Liver (tissue), 9 donors: ENCODE results near the gene GAPVD1. TPM values are rescaled to one million over a fixed set of nuclear protein-coding genes. Genes with fewer than 3 reads are reported as not detected.
"Not testable (repeated sequence)": the region's sequence is repeated elsewhere in the genome, so short reads cannot be mapped to it uniquely, and the experiment has no call there.

Source experiments
- DNase-seq: peaks from one replicate; pipeline ENCODE4 v3.0.0-alpha.2; 2017; ENCODE audit warnings: low spot score
- H3K27ac ChIP-seq, 2 donors: one replicate each; pipeline ENCODE4 v1.7.0; 2013; ENCODE audit warnings: inconsistent platforms in 2 of 2, low read length in 2 of 2, control low read depth in 1 of 2, low read depth in 1 of 2, mild to moderate bottlenecking in 1 of 2
- H3K27me3 ChIP-seq, 4 donors: one replicate each; pipeline versions ENCODE4 v1.6.1 to v1.7.0; 2013; ENCODE audit warnings: low read length in 3 of 4, inconsistent platforms in 1 of 4, mild to moderate bottlenecking in 1 of 4, moderate library complexity in 1 of 4; ENCODE audit not compliant: control insufficient read depth in 4 of 4, insufficient read depth in 4 of 4
- H3K36me3 ChIP-seq, 4 donors: one replicate each; pipeline versions ENCODE4 v1.6.1 to v1.7.0; 2013; ENCODE audit warnings: low read length in 3 of 4, mild to moderate bottlenecking in 3 of 4, low read depth in 1 of 4, moderate library complexity in 1 of 4; ENCODE audit not compliant: control insufficient read depth in 4 of 4, insufficient read depth in 3 of 4
- H3K4me1 ChIP-seq, 4 donors: one replicate each; pipeline versions ENCODE4 v1.6.1 to v1.7.0; 2013; ENCODE audit warnings: low read length in 3 of 4, mild to moderate bottlenecking in 3 of 4, moderate library complexity in 1 of 4; ENCODE audit not compliant: control insufficient read depth in 4 of 4, insufficient read depth in 4 of 4
- H3K4me3 ChIP-seq, 3 donors: one replicate each; pipeline versions ENCODE4 v1.6.1 to v1.7.0; 2013; ENCODE audit warnings: low read length in 3 of 3, control low read depth in 1 of 3, low read depth in 1 of 3, mild to moderate bottlenecking in 1 of 3
- H3K9ac ChIP-seq, 2 donors: one replicate each; pipeline ENCODE4 v1.7.0; 2013; ENCODE audit warnings: low read length in 2 of 2, mild to moderate bottlenecking in 2 of 2, moderate library complexity in 2 of 2, control low read depth in 1 of 2, low read depth in 1 of 2
- H3K9me3 ChIP-seq, 4 donors: one replicate each; pipeline versions ENCODE4 v1.6.1 to v1.7.0; 2013; ENCODE audit warnings: low read length in 3 of 4; ENCODE audit not compliant: control insufficient read depth in 4 of 4
- EGR1 ChIP-seq, 2 donors: IDR thresholded peaks; 2 replicates each; pipeline ENCODE4 v1.6.1; 2016 to 2018; ENCODE audit warnings: antibody characterized with exemption in 2 of 2, low read depth in 2 of 2
- HNF4A ChIP-seq, 2 donors: conservative IDR thresholded peaks; 2 replicates each; pipeline ENCODE4 v1.6.1; 2016; ENCODE audit warnings: antibody characterized with exemption in 2 of 2, mild to moderate bottlenecking in 2 of 2
- HNF4G ChIP-seq: IDR thresholded peaks from 2 replicates; pipeline ENCODE4 v1.6.1; 2016; ENCODE audit warnings: antibody characterized with exemption
- RAD21 ChIP-seq, 2 donors: IDR thresholded peaks; 2 replicates each; pipeline ENCODE4 v1.6.1; 2016; ENCODE audit warnings: antibody characterized with exemption in 2 of 2, mild to moderate bottlenecking in 2 of 2
- WGBS: extraction: QIAGEN DNeasy Blood & Tissue Kit; methylation state at CpG from one replicate; pipeline ENCODE4 v1.1.7; 2013; 5-methylcytosine and 5-hydroxymethylcytosine counted together
- polyA plus RNA-seq, 2 donors: library from polyadenylated mRNA; stranded (reverse) in 1 of 2; unstranded in 1 of 2; fragments of 200-250 nt in 1 of 2; fragments of >200 nt in 1 of 2; fragmentation: Nextera tagmentation in 1 of 2; extraction: Ambion mirVana in 1 of 2; gene quantifications; one replicate each; pipeline versions ENCODE4 v1.2.1 to v1.2.3, GENCODE V29; 2013 to 2015
- total RNA-seq, 2 donors: library from RNA; depleted of rRNA; stranded (reverse); fragments of >200 nt; gene quantifications; one replicate each; pipeline ENCODE4 v1.2.3, GENCODE V29; 2014
- TF ChIP-seq, protein P1 (sequence below): IDR thresholded peaks from 2 replicates; pipeline ENCODE4 v1.6.1; 2016; ENCODE audit warnings: antibody characterized with exemption, mild to moderate bottlenecking
- TF ChIP-seq, protein P2 (sequence below): IDR thresholded peaks from 2 replicates; pipeline ENCODE4 v1.6.1; 2016; ENCODE audit warnings: antibody characterized with exemption
- TF ChIP-seq, protein P3 (sequence below): IDR thresholded peaks from 2 replicates; pipeline ENCODE4 v1.6.1; 2016; ENCODE audit warnings: antibody characterized with exemption
- donor health status: healthy.
- donor health status: healthy.
- donor health status: healthy.
- donor health status: healthy.
- donor health status: healthy.

The GAPVD1 gene
- total and polyA plus RNA-seq, 4 donors, result 5.5 to 89.7 (median 28.6) TPM

DNA sequence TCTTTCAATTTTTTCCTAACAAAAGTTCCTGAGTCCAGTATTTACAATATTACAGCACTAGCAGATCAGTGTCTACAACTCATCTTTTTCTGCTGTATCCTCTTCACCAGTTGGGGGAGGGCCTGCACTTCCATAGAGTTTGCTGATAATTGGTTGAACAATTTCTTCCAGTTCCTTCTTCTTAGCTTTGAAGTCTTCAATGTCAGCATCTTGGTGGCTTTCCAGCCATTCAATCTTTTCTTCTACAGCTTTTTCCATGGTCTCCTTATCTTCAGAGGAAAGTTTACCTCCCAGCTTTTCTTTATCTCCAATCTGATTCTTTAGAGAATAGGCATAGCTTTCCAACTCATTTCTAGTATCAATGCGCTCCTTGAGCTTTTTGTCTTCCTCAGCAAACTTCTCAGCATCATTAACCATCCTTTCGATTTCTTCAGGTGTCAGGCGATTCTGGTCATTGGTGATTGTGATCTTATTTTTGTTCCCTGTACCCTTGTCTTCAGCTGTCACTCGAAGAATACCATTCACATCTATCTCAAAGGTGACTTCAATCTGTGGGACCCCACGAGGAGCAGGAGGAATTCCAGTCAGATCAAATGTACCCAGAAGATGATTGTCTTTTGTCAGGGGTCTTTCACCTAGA lies 25.0 kb upstream of the GAPVD1 start:
- not testable (repeated sequence) for H3K9me3 ChIP-seq, H3K27me3 ChIP-seq, H3K9ac ChIP-seq, H3K27ac ChIP-seq, DNase-seq
- Histone ChIP-seq H3K36me3 (peaks cover 5 to 57% (median 44%) of the 10 kb centered on the region in 4 donors), H3K4me1 (peaks cover 0 to 48% (median 42%) of the 10 kb centered on the region in 4 donors), H3K4me3 (peak overlapping the region in 1 of 3 donors; percentile 78)
- peak in 1 of 2 donors; percentile 13 for TF ChIP-seq RAD21 (IDR thresholded peaks at IDR 0.05)
- WGBS, result 69% methylated on average over 5 of the region's 5 CpGs

DNA sequence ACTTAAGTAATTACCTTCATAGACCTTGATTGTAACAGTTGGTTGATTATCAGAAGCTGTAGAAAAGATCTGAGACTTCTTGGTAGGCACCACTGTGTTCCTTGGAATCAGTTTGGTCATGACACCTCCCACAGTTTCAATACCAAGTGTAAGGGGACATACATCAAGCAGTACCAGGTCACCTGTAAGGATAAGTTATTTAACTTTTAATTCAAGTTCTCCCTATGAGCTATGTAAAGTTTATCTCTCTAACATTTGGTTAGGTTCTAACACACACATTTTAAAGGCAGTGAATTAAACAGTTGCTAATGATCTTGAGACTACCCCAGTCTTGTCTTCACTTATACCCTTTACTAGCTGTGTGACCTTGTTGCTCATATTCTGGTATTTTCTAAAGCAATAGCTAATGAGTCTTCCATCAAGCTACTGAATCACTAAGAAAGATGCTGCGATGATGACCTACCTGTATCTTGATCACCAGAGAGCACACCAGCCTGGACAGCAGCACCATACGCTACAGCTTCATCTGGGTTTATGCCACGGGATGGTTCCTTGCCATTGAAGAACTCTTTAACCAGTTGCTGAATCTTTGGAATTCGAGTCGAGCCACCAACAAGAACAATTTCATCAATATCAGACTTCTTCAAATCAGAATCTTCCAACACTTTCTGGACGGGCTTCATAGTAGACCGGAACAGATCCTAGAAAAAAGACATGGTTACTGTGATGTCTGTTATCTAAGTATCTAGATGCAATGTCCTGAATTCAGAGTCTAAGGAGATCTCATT lies 23.3 kb upstream of the GAPVD1 start:
- whole genome bisulfite sequencing, result 72% methylated on average over 7 of the region's 7 CpGs
- peaks cover 5 to 52% (median 41%) of the 10 kb centered on the region in 4 donors for H3K36me3 ChIP-seq
- H3K4me3 ChIP-seq, result peak overlapping the region in 2 of 3 donors; percentile 78 to 96
- DNase-seq, result no peak
- H3K27ac ChIP-seq, result no peak overlapping the region
- H3K27me3 ChIP-seq, result no peaks in the 10 kb centered on the region
- TF ChIP-seq, protein P1, sequence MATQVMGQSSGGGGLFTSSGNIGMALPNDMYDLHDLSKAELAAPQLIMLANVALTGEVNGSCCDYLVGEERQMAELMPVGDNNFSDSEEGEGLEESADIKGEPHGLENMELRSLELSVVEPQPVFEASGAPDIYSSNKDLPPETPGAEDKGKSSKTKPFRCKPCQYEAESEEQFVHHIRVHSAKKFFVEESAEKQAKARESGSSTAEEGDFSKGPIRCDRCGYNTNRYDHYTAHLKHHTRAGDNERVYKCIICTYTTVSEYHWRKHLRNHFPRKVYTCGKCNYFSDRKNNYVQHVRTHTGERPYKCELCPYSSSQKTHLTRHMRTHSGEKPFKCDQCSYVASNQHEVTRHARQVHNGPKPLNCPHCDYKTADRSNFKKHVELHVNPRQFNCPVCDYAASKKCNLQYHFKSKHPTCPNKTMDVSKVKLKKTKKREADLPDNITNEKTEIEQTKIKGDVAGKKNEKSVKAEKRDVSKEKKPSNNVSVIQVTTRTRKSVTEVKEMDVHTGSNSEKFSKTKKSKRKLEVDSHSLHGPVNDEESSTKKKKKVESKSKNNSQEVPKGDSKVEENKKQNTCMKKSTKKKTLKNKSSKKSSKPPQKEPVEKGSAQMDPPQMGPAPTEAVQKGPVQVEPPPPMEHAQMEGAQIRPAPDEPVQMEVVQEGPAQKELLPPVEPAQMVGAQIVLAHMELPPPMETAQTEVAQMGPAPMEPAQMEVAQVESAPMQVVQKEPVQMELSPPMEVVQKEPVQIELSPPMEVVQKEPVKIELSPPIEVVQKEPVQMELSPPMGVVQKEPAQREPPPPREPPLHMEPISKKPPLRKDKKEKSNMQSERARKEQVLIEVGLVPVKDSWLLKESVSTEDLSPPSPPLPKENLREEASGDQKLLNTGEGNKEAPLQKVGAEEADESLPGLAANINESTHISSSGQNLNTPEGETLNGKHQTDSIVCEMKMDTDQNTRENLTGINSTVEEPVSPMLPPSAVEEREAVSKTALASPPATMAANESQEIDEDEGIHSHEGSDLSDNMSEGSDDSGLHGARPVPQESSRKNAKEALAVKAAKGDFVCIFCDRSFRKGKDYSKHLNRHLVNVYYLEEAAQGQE, result peak; percentile 25
- TF ChIP-seq HNF4A (conservative IDR thresholded peaks at IDR 0.05), result no peak
- H3K9me3 ChIP-seq, result no peaks in the 10 kb centered on the region
- H3K4me1 ChIP-seq, result peaks cover 2 to 56% (median 45%) of the 10 kb centered on the region in 4 donors
- no peak overlapping the region for H3K9ac ChIP-seq

DNA sequence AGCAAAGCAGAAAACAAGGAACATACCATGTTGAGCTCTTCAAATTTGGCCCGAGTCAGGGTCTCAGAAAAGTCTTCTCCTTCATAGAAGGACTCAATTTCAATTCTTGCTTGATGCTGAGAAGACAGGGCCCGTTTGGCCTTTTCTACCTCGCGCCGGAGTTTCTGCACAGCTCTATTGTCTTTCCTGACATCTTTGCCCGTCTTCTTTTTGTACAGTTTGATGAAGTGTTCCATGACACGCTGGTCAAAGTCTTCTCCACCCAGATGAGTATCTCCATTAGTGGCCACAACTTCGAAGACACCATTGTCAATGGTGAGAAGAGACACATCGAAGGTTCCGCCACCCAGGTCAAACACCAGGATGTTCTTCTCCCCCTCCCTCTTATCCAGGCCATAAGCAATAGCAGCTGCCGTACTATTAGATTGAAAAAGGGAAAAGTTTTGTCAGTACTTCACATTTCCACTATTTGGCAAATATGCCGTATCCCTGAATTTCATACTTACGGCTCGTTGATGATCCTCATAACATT lies 22.6 kb upstream of the GAPVD1 start:
- whole genome bisulfite sequencing, result 61% methylated on average over 14 of the region's 14 CpGs
- Histone ChIP-seq H3K4me3 (peak overlapping the region; percentile 47 to 96 (median 78)), H3K4me1 (peaks cover 2 to 56% (median 45%) of the 10 kb centered on the region in 4 donors), H3K27ac (no peak overlapping the region), H3K27me3 (no peaks in the 10 kb centered on the region), H3K9me3 (no peaks in the 10 kb centered on the region), H3K9ac (peak overlapping the region; percentile 26 to 56), H3K36me3 (peaks cover 5 to 47% (median 36%) of the 10 kb centered on the region in 4 donors)
- TF ChIP-seq, protein P2, sequence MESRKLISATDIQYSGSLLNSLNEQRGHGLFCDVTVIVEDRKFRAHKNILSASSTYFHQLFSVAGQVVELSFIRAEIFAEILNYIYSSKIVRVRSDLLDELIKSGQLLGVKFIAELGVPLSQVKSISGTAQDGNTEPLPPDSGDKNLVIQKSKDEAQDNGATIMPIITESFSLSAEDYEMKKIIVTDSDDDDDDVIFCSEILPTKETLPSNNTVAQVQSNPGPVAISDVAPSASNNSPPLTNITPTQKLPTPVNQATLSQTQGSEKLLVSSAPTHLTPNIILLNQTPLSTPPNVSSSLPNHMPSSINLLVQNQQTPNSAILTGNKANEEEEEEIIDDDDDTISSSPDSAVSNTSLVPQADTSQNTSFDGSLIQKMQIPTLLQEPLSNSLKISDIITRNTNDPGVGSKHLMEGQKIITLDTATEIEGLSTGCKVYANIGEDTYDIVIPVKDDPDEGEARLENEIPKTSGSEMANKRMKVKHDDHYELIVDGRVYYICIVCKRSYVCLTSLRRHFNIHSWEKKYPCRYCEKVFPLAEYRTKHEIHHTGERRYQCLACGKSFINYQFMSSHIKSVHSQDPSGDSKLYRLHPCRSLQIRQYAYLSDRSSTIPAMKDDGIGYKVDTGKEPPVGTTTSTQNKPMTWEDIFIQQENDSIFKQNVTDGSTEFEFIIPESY, result no peak
- TF ChIP-seq, protein P3, sequence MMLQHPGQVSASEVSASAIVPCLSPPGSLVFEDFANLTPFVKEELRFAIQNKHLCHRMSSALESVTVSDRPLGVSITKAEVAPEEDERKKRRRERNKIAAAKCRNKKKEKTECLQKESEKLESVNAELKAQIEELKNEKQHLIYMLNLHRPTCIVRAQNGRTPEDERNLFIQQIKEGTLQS, result no peak
- TF ChIP-seq EGR1 (IDR thresholded peaks at IDR 0.05; ENCODE audit: low read depth in 2 of 2) (no peak), HNF4A (conservative IDR thresholded peaks at IDR 0.05) (no peak), HNF4G (no peak)
- no peak for DNase-seq
